ENCODE results near the gene UBTD2.

UBTD2 gene

GRCh38 chr5:172166030-172166826, 117.3 kb downstream of the UBTD2 start:
- DNase-seq: no peak

GRCh38 chr5:172165465-172165864, 118.1 kb downstream of the UBTD2 start:
- no peak for DNase-seq

GRCh38 chr5:172164769-172165212, 118.8 kb downstream of the UBTD2 start:
- no peak for DNase-seq

- DNase-seq: no peak
Measured at GRCh38 chr5:172163346-172163745, 120.2 kb downstream of the UBTD2 start.

GRCh38 chr5:172162987-172163343, 120.6 kb downstream of the UBTD2 start:
- no peak for DNase-seq

- no peak for DNase-seq
Measured at GRCh38 chr5:172162323-172162986, 121.1 kb downstream of the UBTD2 start.

GRCh38 chr5:172160506-172160905, 123.1 kb downstream of the UBTD2 start:
- no peak for DNase-seq

All from effector CD4-positive, alpha-beta T cell (primary cell).